Activated gamma-delta T cell treated with Interleukin-2 at 50 U/mL for 16 hours (primary cell): Measurements from ENCODE around the gene SH3BP5.

Experiments
- DNase-seq: peaks from one replicate; pipeline ENCODE4 v3.0.0-alpha.2; 2020

SH3BP5 gene

DNA sequence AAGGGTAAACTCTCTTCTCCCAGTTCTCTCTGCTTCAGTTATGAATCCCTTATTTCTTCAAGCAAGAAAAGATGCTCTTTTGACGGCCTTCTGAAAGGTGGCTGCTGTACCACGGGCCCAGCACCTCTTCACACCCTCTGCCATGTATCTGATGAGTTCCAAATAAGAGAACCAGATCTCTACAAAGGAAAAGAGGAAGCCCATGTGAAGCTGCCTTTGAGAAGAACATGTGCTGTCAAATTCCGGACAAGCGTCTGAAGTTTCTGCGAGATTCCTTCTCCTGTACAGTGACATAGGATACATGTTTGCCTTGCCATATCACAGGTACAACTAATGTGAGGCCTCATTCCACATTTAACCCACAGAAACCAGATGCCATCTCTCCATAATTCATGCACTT, 59.2 kb downstream of the SH3BP5 start:
- no peak for DNase-seq

- DNase-seq = no peak
These were observed 59.8 kb downstream of the SH3BP5 start for GRCh38 chr3:15272426-15273196.

GRCh38 chr3:15271785-15272381, 60.5 kb downstream of the SH3BP5 start:
- peak; percentile 77 for DNase-seq

- DNase-seq = no peak
These were observed 61.4 kb downstream of the SH3BP5 start for GRCh38 chr3:15271030-15271429.

DNA sequence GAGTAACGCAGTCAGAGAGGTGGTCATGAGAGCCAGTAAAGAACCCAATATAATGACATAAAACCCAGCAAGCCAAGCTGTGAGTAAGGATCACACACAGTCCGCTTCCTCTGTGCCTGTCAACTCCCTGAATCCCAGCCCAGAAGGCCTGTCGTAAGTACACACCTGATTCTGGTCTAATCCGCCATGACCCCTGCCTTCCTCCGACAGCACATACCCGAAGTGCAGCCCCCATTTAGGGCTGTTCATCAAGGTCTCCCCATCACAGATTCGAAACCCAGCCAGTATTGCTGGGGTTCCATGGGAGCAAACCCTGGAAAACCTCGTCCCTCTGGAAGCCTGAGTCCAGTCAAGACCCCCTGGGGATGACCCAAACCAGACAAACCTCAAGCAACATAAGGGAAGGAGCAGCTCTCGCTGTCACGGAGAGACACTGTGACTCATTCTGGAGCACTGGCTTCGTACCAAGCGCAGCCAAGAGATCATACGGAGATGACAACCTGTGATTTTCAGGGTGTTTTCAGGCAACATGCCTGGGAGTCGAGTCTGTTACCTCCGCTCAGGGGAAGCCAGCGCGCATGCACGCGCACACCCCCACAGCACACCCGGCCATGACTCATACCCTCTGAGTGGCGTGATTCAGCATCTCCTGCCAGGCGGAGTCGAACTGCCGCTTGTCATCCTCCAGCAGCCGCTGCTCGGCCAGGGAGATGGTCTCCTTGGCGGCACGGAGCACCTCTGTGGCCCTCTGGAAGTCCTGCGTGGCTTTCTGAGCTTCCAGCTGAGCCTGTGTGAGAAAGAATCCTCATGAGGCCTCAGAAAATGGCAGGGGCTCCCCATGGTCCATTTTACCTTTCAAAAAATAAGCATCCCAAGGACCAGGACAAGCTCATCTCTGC, 63.0 kb downstream of the SH3BP5 start:
- peak; percentile 86 for DNase-seq

DNA sequence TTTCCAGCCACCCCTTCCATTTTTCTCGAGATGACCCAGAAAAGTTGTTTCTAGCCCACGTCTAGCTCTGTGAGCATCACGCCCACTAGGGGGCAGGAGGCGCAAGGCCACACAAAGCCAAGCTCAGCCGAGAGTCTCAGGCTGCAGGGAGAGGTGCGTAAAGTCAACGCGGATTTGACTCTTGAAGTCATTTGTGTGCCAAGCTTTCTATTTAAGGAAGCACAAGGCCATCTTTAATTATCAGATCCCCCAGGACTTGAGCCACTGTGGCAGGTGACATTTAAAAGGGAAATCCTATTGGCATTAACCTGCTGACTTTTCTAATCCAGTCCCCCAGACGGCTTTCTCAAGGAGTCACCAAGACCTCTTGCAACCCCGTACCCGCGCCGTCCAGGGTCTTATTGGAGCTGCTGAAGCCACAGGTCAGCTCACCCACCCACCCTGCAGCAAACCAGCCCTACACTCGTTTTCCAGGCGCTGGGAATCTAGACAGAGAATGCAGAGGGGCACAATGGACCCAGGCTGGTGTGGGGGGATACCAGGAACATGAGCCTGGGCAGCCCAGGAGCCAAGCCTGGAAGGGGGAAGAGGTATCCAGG, 64.3 kb downstream of the SH3BP5 start:
- peak; percentile 86 for DNase-seq

DNA sequence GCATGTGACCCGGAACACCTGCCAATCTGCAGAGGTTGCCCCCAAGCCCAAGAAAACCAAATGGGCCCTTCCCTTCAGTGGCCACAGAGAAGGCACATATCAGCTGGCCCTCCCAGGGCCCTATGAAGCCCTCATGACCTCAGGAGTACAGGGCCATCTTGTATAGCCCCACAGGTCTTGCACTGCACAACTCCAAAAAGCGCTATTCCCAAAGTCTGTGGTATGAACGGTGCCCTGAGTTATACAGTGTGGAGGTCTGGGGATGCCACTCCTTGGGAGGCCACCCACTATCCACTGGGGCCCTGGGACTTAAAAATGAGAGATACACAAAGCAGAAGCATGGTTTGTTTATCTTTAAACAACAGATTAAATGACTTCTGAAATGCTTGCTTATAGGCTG, 64.9 kb downstream of the SH3BP5 start:
- DNase-seq = no peak

DNA sequence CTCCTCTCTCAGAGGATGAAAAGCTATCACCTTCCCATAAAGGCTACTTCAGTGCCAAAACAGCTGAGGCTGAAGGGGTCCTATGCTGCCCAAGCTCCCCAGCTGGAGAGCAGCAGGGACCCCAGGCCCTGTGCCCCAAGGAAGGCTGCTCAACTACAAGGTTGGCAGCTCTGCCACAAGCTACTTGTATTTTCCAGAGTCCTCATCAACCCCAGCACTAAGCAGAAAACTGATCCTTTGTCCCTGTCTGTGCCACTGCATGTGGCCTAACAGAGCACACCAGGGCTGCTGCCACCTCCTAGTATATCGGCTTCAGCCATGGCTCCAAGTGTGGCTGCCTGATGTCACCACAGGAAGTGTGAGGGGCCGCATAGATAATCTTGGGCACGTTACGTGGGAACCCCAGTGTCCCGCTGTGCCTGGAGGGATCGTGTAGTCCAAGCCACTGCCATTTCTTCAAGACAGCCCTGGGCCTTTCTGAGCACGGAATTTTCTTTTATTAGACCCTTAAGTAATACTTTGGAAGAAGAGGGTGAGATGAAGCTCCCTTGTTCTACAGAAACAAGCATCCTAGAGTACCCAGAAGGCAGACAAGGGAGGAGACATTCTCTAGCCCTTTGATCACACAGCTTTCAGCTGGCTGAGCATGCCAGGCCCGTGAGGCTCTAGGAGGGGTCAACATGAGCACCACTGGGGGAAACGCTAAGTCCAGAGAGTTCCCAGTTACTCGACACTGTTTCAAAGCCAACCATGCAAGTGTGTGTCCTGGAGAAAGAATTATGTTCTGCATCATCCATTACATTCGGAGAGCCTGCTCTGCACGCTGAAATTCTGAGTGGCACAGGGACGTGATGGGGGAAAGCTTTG, 65.6 kb downstream of the SH3BP5 start:
- DNase-seq = no peak

- DNase-seq = no peak
These were observed 66.5 kb downstream of the SH3BP5 start for GRCh38 chr3:15265655-15266509.

DNA sequence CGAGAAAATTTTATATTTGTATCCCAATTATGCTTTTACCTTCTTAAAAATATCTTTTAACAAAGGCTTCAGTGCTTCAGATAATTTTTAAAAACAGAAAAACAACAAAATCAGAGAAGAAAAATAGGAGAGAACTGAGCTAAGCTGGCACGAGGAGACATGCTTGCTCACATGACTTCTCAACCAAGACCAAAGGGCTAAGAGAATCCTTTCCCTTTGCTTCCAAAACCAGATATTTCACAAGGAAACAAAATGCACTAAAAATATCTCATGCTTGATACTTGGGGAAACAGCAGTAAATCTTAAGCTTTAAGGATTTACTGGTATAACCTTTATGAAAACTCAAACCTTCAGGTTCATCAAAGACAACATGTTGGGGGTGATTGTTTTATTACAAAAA, 67.9 kb downstream of the SH3BP5 start:
- no peak for DNase-seq

DNA sequence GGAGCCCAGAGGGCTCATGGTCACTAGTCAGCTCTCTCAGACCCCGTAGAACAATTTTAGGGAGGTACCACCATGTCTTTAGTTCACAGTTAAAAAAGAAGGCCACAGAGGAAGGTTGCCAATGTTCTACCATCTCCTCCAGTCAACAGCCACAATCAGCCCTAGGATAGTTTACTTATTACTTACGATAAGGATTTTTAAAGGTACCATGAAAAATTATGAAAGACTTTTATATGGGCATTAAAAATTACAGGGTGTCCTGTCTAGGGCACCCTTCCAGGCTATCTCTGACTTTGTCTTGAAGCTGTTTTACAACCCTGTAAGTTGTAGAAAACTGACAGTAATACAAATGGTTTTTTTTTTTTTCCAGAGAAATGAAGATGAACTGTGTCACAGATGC, 68.5 kb downstream of the SH3BP5 start:
- no peak for DNase-seq

DNA sequence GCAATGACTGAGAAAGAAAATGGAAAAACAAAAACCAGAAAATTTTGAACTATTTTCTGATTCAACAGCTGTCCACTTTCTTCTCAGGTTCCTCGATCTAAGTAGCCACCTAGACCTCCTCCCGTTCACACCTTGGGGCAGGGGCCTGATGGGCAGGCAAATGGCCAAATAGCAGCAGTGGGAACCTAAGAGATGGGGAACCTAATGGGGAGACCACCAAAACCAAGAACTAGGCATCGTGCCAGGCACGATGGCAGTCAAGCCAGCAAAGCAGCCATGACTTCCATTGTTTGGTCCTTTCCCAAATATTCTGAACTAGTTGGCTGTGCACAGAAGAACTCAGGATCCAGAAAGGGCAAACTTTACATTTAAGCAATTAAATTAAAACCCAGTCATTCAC, 69.3 kb downstream of the SH3BP5 start:
- no peak for DNase-seq

- no peak for DNase-seq
These were observed 70.4 kb downstream of the SH3BP5 start for GRCh38 chr3:15262021-15262420.

DNA sequence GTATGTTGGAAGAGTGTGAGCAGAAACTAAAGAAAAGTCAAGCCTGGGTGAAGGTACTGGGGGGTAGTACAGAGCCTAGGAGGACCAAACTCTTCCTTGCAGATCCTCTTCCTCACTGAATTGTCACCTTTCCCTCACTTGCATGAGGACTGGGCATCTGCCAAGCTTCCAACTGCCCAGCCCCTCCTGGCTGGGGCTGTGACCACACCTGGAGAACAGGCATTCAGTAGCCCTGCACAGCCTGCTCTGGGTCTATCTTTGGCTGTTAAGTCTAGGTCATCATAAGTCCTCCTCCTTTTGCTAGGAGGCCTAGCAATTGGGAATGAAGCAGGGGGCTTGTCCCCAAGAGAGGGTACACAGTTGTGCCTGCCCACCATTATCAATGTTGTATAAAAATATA, 71.1 kb downstream of the SH3BP5 start:
- no peak for DNase-seq

DNA sequence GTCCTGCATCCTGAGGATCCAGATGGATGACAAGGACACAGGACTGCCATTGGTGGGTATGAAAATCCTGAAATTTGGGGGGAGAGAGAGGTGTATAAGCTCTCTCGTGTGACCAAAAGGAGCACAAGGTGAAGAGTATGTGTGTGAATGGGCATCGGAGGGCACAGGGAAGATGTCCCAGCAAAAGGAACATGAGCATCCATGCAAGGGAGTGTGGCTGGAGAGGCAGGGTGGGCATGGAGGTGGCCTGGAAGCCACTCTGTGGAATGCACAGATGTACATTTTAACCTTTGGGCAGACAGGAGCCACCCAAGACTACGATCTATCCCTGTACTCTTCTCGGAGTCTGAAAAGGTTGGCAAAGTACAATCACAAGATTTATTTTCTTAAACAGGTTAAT, 71.9 kb downstream of the SH3BP5 start:
- DNase-seq = no peak

GRCh38 chr3:15258720-15259119, 73.7 kb downstream of the SH3BP5 start:
- no peak for DNase-seq

DNA sequence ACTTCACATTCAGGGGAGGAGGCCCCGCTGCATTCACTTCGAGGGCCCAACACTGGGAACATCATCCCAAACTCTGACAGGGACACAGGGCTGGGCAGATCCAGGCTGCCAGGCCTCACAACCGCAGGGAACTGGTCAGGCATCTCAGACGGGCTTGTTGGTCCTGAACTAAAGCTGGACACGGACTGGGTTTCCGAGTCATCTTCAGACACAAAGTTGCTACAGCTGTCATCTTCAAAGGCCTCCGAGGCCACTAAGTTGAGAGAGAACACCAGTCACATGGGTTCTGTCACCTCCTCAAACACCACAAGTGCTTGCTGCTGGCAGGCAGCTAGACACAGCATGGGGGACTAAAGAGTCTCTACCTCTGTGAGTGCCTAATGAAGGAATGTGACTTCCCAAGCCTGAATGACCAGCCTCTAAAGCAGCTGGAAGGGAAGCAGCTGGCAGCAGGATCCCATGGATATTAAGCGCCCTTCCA, 75.5 kb downstream of the SH3BP5 start:
- no peak for DNase-seq

DNA sequence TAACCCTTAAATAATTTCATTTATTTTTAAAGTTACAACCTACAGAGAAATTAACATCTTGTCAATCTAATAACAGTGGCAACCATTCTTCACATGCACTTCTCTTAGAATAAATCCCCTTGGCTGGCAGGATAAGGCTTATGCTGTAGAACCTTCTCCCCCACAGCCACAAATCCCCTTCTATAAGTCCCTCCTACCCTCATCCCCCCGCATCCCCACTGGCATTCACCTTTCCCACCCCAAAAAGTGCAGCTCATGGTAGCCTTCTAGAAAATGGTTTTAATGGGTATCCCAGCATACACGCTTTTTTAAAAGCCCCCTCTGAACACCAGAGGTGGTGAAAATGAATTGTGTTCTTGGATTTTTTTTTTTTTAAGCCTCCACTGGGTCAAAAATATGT, 77.2 kb downstream of the SH3BP5 start:
- no peak for DNase-seq

- no peak for DNase-seq
These were observed 79.2 kb downstream of the SH3BP5 start for GRCh38 chr3:15253023-15253697.

DNA sequence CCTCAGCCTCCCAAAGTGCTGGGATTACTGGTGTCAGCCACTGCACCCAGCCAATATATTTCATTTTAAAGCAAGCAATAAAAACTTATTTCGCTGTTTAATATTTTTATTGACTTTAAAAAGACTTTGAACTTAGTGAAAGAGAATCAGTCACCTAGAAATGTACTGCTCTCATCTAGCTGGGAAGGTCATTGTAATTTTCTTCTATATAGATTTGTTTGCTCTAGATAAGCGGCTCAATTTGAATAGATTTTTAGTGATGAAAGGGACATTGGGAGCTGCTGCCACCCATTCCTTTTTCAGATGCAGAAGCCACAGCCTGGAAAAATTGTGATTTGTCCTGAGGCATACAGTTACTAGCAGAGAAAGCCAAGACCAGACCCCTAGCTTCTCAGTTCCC, 86.2 kb downstream of the SH3BP5 start:
- no peak for DNase-seq
